ENCODE data around the gene TMEM72.

The TMEM72 gene

DNA sequence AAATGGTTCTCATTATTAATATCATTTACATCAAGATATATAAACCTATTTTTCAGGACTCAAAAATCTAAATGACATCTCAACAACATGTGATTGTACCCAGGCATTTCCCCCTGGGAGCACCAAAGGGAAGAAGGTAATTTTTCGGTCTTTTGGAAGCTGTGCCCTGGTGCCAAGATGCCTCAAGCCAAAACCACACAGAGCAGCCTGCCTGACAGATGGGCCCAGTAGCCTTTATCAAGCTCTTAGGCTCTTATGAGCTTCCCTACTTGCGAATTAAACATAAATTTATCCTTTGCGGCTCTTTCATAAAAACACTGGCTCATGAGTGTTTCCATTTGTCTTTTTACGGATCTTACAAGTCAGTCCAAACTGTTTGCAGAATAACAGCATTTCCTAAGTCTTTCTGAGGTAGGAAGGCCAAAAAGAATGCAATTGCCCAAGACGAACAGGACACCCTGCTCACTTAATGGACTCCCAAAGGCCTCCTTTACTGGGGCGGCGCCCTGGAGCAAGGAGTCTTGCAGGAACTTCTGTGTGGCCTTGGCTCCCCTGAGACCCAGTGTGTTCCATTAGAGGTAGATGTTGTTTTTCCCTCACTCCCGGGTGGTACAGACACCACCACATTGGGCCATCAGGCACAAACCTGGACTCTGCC is 44.4 kb downstream of the TMEM72 start:
- DNase-seq (ENCODE audit: low read depth), result no peak

DNA sequence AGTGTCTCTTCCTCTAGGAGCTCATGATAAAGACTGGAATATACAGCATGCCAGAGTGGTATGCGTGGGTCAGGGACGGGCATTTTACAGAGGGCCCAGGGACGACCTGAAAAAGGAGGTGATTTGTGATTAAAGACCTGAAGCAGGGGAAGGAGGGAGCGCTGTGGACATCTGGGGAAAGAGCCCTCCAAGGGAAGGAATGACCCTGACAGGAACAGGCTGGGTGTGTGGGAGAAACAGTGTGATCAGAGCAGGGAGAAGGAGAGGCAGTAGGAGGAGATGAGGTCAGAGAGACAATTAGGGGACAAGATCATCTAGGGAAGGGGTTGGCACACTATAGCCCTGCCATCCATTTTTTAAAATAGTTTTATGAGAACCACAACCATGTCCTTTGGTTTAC is 45.1 kb downstream of the TMEM72 start:
- no peak for DNase-seq (ENCODE audit: low read depth)

- DNase-seq (ENCODE audit: low read depth), result no peak
Measured at GRCh38 chr10:44956717-44957706, 45.9 kb downstream of the TMEM72 start.

GRCh38 chr10:44958196-44958897 is 47.2 kb downstream of the TMEM72 start:
- no peak for DNase-seq (ENCODE audit: low read depth)

DNA sequence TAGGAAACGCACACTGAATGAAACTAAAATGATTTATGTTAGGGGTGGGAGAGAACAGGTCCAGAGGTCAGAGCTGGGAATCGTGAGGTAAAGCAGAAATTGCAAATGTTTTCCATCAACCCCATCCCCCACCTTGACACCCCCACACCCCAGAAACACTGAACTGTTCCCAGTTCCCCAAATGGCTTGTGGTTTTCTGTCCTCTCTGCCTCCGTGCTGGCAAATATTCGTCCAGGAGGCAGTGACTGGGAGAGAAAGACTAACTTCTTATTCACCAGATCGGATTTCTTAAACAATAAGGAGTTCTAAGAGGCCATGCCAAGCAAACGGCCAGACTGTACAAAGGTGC is 47.7 kb downstream of the TMEM72 start:
- no peak for DNase-seq (ENCODE audit: low read depth)

GRCh38 chr10:44959247-44960087 is 48.3 kb downstream of the TMEM72 start, which contains the start of gene RASSF4:
TSS of gene RASSF4 (plus strand) at chr10:44959802. CDS start at chr10:44970203, 10,401 bp downstream.
- DNase-seq (ENCODE audit: low read depth), result no peak

- DNase-seq (ENCODE audit: low read depth), result no peak
Measured at GRCh38 chr10:44960088-44960460, 48.9 kb downstream of the TMEM72 start.

DNA sequence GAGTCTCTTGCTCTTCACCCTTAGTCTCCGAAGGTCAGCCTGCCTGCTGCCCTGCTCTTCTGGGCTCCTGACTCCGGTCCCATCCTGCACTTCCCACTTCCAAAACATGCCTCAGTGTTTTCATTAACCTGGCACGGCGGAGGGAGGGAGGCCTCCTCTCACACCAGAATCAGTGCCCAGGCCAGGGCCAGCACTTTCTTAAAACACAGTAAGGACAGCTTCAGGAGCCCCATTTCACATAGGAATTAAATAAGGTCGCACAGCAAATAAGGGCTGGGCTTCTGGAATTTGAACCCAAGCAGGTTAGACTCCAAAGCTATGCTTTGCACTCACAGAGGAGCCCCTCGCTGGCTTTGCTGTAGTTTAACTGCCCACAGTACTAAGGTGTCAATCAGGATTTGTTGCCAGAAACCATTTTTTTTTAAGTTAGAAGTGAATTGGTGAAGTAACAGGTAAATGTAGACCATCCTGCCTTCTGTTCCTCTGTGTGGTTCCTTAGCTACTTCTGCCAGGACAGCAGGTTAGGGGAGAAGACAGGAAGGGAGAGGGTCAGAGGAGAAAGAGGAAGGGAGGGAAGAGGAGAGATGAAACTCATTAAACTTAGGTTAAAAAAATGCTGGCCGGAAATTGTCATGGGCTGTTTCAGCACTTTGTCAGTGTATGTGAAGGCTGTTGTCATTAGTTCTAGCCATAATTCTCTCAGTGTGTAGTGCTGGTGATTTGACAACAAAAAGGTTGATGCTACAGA is 49.5 kb downstream of the TMEM72 start:
- no peak for DNase-seq (ENCODE audit: low read depth)

- DNase-seq (ENCODE audit: low read depth), result no peak
Measured at GRCh38 chr10:44961230-44961571, 50.1 kb downstream of the TMEM72 start.

GRCh38 chr10:44961931-44962750 is 51.0 kb downstream of the TMEM72 start:
- no peak for DNase-seq (ENCODE audit: low read depth)

DNA sequence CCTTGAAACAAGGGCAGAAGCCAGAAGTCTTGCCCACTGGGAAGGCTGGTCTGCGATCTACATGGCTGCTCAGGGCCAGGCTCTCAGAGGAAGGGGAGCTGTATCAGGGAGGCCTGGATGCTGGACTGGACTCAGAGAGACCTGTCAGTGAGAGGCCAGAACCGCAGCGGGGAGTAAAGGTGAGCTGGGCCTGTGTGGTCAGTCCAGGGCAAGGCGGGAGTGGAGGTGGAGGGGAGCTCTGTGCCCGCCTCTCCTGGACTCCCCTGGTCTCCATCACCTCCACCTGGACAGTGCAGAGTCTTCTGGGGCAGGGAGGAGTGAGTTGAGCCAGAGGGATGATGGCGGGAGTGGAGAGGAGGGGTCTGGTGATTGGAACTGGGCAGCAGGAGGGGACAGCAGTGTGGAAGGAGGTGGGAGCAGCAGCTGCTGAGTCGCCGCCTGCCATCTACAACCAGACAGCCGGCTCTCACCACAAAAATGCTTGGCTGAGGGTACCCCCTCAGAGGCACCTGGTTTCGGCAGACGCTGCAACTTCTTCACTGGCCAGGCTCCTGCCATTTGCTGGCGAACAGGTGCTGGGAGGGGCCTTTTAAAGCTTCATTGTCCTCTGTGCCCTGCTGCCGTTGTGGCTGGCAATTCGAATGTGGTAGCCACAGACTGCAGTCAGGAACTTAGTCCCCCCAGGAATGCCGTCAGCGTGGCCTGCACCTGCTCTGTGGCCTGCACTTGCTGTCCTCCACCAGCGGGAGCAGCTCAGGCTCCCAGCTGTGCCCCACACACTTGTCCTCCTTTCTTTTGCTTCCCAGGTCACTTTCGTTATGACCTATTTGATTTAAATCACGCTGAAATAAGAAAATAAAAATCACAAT is 52.0 kb downstream of the TMEM72 start:
- no peak for DNase-seq (ENCODE audit: low read depth)

GRCh38 chr10:44963772-44964633 is 52.9 kb downstream of the TMEM72 start:
- no peak for DNase-seq (ENCODE audit: low read depth)

GRCh38 chr10:44965104-44965503 is 54.0 kb downstream of the TMEM72 start:
- no peak for DNase-seq (ENCODE audit: low read depth)

- no peak for DNase-seq (ENCODE audit: low read depth)
Measured at GRCh38 chr10:44965651-44966097, 54.5 kb downstream of the TMEM72 start.

GRCh38 chr10:44966129-44966815 is 55.1 kb downstream of the TMEM72 start:
- DNase-seq (ENCODE audit: low read depth), result no peak

DNA sequence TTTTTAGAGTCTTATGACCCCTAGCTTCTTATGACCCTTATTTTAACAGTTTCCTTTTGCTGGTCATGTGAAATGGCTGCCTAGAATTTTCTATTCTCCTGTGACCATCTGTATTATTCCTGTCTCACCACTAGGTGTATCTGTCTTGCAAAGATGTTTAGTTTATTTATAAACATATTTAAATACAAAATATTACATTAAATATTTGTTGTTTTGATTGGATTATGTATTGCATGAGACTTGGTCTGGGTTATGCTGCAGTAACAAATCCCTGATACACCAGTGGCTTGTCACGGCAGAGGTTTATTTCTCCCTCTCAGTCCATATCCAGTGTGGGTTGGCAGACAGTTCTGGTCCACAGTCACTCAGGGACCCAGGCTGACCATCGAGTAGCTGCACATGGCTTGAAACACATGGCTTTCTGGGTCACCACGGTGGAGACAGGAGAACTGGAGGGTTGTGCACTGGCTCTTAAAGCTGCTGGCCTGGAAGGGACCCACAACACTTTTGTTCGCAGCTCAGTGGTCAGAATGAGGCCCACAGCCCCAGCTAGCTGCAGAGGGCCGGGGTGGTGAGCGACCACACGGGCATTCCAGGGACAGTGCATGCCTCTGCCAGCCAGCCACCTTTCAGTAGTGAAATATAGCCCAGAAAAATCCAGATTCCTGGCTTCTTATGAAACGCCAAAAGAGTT is 55.8 kb downstream of the TMEM72 start:
- no peak for DNase-seq (ENCODE audit: low read depth)

GRCh38 chr10:44967616-44968015 is 56.5 kb downstream of the TMEM72 start:
- DNase-seq (ENCODE audit: low read depth), result no peak
